Measurements from ENCODE around the gene ZDHHC13.

ZDHHC13 gene

DNA sequence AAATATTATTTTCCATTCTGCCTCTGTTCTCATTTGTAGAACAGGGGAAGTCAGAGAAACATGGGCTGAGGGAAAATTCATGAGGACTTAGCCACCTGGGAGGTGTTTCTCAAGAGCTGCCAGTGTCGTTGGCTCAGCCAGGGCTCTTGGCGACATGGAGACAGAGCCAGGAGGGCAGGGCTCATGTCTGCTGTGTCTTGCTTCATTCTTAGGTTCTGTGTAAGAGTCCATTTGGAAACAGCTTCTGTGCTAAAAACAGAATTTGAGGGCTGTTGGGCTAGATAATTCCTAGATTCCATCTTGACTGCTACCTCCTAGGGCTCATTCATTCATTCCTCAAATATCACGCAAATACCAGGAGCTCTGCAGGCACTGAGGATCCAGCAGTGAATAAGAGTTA lies 41.3 kb upstream of the ZDHHC13 start (continued):
- TF ChIP-seq ZFP3 (CRISPR knock-in tag; IDR thresholded peaks at IDR 0.05) (no peak), SNAI2 (CRISPR knock-in tag; IDR thresholded peaks at IDR 0.05) (no peak), GLIS3 (CRISPR knock-in tag; IDR thresholded peaks at IDR 0.05) (no peak), ESRRG (CRISPR knock-in tag; IDR thresholded peaks at IDR 0.05) (no peak)

DNA sequence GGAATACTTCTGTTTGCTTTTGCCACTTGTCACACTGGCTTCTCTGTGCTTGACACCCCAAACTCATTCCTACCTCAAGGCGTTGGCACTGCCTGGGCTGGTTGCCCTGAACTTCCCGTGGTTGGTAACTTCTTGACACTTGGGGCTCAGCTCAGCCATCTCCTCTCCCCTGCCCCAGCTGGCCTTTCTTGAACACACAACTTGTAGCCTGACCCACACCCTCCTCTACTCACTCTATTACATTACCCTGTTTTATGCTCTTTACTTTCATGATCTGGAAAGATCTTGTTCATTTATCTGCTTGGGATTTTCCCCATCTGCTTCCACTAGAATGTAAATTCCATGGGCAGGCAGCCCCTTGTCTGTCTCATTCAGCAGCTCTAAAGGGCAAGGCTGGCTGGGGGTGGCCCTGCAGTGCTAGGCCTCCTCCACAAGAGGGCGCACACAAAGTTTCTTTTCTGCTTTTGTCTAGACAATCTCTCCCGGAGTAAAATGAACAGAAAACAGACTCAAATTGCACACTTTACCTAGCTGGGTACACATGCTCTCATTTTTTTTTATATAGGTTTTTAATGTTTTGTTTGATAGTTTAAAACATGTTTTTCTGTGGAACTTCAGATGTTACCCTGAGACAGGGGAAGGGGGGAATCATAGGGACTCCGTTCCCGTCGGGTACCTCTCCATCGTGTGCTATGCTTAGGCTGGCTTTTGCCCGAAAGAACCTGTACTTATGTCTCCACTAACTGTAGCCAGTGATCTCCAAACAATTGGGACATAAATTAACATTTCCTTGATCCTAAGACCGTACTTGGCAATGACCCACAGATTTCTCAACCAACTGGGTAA lies 40.0 kb upstream of the ZDHHC13 start:
- TF ChIP-seq OSR1 (CRISPR knock-in tag; IDR thresholded peaks at IDR 0.05) = no peak
- TF ChIP-seq CSDC2 (CRISPR knock-in tag; IDR thresholded peaks at IDR 0.05) = no peak
- TF ChIP-seq ZNF70 (CRISPR knock-in tag; IDR thresholded peaks at IDR 0.05) = no peak
- peak; percentile 68 for ATAC-seq

DNA sequence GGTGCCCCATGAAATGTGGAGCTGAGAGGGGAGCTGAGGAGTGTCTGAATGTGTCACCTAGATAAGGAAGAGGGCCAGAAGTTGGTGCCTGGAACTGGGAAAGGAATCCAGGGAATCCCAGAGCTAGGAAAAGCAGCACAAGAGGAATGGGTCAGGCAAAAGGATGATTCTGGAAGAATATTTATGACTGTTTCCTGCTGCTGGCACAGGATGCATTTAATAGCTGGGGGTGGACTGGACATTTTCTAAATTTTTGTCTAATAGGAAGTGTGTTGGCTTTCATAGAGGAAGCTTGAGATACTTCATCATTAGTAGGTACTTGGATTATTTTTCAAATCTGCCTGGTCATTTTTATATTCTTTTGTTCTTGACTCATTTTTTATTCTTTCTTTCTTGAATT lies 39.0 kb upstream of the ZDHHC13 start:
- ATAC-seq = no peak; the same call in 2 of the 3 replicates
- TF ChIP-seq ZNF8 (CRISPR knock-in tag; IDR thresholded peaks at IDR 0.05) = no peak

DNA sequence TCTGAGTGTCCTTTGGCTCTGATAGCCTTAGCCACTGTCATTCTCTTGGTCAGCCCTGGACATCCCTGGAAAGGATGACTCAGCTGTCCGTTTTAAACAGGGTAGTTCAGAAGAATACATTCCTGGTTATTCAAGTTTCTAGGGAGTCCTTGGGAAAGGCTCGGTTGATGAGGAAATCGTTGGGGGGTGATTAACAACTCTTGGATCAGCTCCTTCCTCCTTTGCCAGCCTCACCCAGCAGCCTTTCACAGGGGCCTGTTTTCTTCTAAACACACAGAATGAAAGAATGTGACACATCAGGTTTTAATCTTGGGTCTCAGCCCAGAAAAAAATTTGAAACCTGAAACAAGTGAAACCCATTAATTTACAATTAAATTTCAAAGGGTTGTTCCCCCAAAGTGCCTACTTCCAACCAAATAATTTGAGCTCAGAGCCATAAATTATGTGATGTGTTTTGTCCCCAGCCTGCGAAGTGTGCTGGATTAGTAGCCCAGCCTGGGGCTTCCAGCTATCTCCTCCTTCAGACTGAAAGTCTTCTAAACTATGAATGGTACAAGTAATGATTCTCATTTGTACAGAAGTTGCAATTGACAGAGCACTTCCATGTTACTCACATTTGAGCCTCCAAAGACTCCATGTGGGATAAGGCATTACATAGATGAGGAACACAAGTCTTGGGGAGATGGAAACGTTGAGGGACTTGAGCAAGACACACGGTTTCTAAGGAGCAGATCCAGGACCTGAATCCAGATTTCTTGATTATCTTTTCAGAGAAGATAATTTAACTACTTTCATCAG lies 37.1 kb upstream of the ZDHHC13 start:
- TF ChIP-seq, protein P1, sequence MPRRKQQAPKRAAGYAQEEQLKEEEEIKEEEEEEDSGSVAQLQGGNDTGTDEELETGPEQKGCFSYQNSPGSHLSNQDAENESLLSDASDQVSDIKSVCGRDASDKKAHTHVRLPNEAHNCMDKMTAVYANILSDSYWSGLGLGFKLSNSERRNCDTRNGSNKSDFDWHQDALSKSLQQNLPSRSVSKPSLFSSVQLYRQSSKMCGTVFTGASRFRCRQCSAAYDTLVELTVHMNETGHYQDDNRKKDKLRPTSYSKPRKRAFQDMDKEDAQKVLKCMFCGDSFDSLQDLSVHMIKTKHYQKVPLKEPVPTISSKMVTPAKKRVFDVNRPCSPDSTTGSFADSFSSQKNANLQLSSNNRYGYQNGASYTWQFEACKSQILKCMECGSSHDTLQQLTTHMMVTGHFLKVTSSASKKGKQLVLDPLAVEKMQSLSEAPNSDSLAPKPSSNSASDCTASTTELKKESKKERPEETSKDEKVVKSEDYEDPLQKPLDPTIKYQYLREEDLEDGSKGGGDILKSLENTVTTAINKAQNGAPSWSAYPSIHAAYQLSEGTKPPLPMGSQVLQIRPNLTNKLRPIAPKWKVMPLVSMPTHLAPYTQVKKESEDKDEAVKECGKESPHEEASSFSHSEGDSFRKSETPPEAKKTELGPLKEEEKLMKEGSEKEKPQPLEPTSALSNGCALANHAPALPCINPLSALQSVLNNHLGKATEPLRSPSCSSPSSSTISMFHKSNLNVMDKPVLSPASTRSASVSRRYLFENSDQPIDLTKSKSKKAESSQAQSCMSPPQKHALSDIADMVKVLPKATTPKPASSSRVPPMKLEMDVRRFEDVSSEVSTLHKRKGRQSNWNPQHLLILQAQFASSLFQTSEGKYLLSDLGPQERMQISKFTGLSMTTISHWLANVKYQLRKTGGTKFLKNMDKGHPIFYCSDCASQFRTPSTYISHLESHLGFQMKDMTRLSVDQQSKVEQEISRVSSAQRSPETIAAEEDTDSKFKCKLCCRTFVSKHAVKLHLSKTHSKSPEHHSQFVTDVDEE (CRISPR knock-in tag; IDR thresholded peaks at IDR 0.05) = no peak
- 0 out of 2 replicates have a peak, but pooled peaks have one; percentile 17 for TF ChIP-seq TOX (CRISPR knock-in tag; IDR thresholded peaks at IDR 0.05; ENCODE audit: borderline replicate concordance)
- TF ChIP-seq ZC3H10 (CRISPR knock-in tag; IDR thresholded peaks at IDR 0.05) = peak; percentile 32; the same call in 1 of the 2 replicates
- no peak for TF ChIP-seq ARNTL (CRISPR knock-in tag; IDR thresholded peaks at IDR 0.05; ENCODE audit: borderline replicate concordance, low read depth)
- ATAC-seq = peak; percentile 81

DNA sequence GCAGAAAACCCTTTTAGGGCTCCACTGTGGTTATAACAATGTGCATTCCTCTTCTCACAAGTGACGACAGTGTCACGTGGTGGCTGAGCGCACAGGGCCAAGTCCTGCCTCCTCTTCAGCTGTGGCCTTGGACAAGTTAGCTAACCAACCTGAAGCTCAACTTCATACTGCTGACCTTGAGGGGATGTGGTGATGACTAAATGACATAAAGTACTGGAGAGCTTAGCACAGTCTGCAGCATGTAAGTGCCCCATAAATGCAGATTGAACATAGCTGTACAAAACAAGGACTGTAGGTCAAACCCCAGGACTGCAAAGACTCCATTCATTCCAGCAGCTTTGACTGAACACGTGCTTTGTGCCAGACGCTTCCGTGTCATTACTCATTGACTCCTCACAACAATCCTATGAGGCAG lies 36.4 kb upstream of the ZDHHC13 start:
- peak; percentile 4; the same call in 1 of the 3 replicates for ATAC-seq
- TF ChIP-seq TCF4 (CRISPR knock-in tag; IDR thresholded peaks at IDR 0.05; ENCODE audit: borderline replicate concordance) (no peak), ARNTL (CRISPR knock-in tag; IDR thresholded peaks at IDR 0.05; ENCODE audit: borderline replicate concordance, low read depth) (no peak), CSDC2 (CRISPR knock-in tag; IDR thresholded peaks at IDR 0.05) (no peak), ZNF70 (CRISPR knock-in tag; IDR thresholded peaks at IDR 0.05) (no peak), SNAI2 (CRISPR knock-in tag; IDR thresholded peaks at IDR 0.05) (no peak), ISL1 (CRISPR knock-in tag; IDR thresholded peaks at IDR 0.05) (no peak), ZC3H10 (CRISPR knock-in tag; IDR thresholded peaks at IDR 0.05) (no peak), ZFP30 (CRISPR knock-in tag; IDR thresholded peaks at IDR 0.05) (no peak), ESRRG (CRISPR knock-in tag; IDR thresholded peaks at IDR 0.05) (no peak), OSR1 (CRISPR knock-in tag; IDR thresholded peaks at IDR 0.05) (no peak), ZNF565 (CRISPR knock-in tag; conservative IDR thresholded peaks at IDR 0.05; ENCODE audit: low read depth) (no peak), ZFP3 (CRISPR knock-in tag; IDR thresholded peaks at IDR 0.05) (no peak)
- TF ChIP-seq, protein P2, sequence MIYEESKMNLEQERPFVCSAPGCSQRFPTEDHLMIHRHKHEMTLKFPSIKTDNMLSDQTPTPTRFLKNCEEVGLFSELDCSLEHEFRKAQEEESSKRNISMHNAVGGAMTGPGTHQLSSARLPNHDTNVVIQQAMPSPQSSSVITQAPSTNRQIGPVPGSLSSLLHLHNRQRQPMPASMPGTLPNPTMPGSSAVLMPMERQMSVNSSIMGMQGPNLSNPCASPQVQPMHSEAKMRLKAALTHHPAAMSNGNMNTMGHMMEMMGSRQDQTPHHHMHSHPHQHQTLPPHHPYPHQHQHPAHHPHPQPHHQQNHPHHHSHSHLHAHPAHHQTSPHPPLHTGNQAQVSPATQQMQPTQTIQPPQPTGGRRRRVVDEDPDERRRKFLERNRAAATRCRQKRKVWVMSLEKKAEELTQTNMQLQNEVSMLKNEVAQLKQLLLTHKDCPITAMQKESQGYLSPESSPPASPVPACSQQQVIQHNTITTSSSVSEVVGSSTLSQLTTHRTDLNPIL (CRISPR knock-in tag; IDR thresholded peaks at IDR 0.05; ENCODE audit: low read depth) = no peak
- TF ChIP-seq, protein P1 (CRISPR knock-in tag; IDR thresholded peaks at IDR 0.05) = no peak
- TF ChIP-seq, protein P3, sequence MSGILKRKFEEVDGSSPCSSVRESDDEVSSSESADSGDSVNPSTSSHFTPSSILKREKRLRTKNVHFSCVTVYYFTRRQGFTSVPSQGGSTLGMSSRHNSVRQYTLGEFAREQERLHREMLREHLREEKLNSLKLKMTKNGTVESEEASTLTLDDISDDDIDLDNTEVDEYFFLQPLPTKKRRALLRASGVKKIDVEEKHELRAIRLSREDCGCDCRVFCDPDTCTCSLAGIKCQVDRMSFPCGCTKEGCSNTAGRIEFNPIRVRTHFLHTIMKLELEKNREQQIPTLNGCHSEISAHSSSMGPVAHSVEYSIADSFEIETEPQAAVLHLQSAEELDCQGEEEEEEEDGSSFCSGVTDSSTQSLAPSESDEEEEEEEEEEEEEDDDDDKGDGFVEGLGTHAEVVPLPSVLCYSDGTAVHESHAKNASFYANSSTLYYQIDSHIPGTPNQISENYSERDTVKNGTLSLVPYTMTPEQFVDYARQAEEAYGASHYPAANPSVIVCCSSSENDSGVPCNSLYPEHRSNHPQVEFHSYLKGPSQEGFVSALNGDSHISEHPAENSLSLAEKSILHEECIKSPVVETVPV (CRISPR knock-in tag; IDR thresholded peaks at IDR 0.05) = no peak
- TF ChIP-seq, protein P4, sequence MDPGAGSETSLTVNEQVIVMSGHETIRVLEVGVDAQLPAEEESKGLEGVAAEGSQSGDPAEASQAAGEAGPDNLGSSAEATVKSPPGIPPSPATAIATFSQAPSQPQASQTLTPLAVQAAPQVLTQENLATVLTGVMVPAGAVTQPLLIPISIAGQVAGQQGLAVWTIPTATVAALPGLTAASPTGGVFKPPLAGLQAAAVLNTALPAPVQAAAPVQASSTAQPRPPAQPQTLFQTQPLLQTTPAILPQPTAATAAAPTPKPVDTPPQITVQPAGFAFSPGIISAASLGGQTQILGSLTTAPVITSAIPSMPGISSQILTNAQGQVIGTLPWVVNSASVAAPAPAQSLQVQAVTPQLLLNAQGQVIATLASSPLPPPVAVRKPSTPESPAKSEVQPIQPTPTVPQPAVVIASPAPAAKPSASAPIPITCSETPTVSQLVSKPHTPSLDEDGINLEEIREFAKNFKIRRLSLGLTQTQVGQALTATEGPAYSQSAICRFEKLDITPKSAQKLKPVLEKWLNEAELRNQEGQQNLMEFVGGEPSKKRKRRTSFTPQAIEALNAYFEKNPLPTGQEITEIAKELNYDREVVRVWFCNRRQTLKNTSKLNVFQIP (CRISPR knock-in tag; IDR thresholded peaks at IDR 0.05; ENCODE audit: borderline replicate concordance, low read depth) = no peak
- TF ChIP-seq, protein P5, sequence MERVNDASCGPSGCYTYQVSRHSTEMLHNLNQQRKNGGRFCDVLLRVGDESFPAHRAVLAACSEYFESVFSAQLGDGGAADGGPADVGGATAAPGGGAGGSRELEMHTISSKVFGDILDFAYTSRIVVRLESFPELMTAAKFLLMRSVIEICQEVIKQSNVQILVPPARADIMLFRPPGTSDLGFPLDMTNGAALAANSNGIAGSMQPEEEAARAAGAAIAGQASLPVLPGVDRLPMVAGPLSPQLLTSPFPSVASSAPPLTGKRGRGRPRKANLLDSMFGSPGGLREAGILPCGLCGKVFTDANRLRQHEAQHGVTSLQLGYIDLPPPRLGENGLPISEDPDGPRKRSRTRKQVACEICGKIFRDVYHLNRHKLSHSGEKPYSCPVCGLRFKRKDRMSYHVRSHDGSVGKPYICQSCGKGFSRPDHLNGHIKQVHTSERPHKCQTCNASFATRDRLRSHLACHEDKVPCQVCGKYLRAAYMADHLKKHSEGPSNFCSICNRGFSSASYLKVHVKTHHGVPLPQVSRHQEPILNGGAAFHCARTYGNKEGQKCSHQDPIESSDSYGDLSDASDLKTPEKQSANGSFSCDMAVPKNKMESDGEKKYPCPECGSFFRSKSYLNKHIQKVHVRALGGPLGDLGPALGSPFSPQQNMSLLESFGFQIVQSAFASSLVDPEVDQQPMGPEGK (CRISPR knock-in tag; IDR thresholded peaks at IDR 0.05; ENCODE audit: borderline replicate concordance) = no peak
